Activated CD8-positive, alpha-beta T cell treated with anti-CD3 and anti-CD28 coated beads for 36 hours (primary cell): ENCODE measurements around the gene CSF1R. TPM values are rescaled to one million over a fixed set of nuclear protein-coding genes. Genes with fewer than 3 reads are reported as not detected.

ENCODE experiments used
- ATAC-seq: fragments of 200-7000 bp; cut with Tn5 transposase; one replicate; pipeline ENCODE4 v1.10.0; 2021; ENCODE audit warnings: mild to moderate bottlenecking, moderate library complexity
- CTCF ChIA-PET: fragments of 350-600 bp; sonication (Branson Sonifier 250); formaldehyde crosslinking; loops from one replicate; lab custom pipeline; 2021; ENCODE audit warnings: antibody characterized with exemption; lab: Charles Lee
- POLR2A ChIA-PET: fragments of 350-600 bp; sonication (Branson Sonifier 250); formaldehyde crosslinking; loops from one replicate; lab custom pipeline; 2021; ENCODE audit warnings: antibody characterized with exemption; lab: Charles Lee
- DNase-seq: peaks from one replicate; pipeline ENCODE4 v3.0.0-alpha.2; 2020
- H3K27ac Mint-ChIP-seq: one replicate; pipeline ENCODE4 v1.8.0; 2021; ENCODE audit warnings: mild to moderate bottlenecking, mixed read lengths
- H3K27me3 Mint-ChIP-seq: one replicate; pipeline ENCODE4 v1.8.0; 2021; ENCODE audit warnings: mixed read lengths
- H3K36me3 Mint-ChIP-seq: one replicate; pipeline ENCODE4 v1.8.0; 2021; ENCODE audit warnings: low read depth, mixed read lengths
- H3K4me1 Mint-ChIP-seq: one replicate; pipeline ENCODE4 v1.8.0; 2021; ENCODE audit warnings: low read depth, mixed read lengths
- H3K4me3 Mint-ChIP-seq: one replicate; pipeline ENCODE4 v1.8.0; 2021; ENCODE audit warnings: mild to moderate bottlenecking, moderate library complexity, mixed read lengths
- H3K9me3 Mint-ChIP-seq: one replicate; pipeline ENCODE4 v1.8.0; 2021; ENCODE audit warnings: mixed read lengths
- CTCF ChIP-seq: fragments of 200-600 bp; IDR thresholded peaks from one replicate; pipeline ENCODE4 v1.8.0; 2022; ENCODE audit warnings: antibody characterized with exemption, mild to moderate bottlenecking
- intact Hi-C: fragments of 100-400 bp; cut with micrococcal nuclease; formaldehyde crosslinking; loops from one replicate; pipeline ENCODE4 v1.10.0; 2022
- total RNA-seq, 2 experiments: library from RNA; stranded (reverse); gene quantifications; one replicate each; pipeline ENCODE4 v1.2.3, GENCODE V29; 2021

Gene CSF1R
- total RNA-seq, 2 experiments from 2014 or later: not detected

GRCh38 chr5:150114773-150115408 lies 28.5 kb upstream of the CSF1R start:
- Mint-ChIP-seq H3K27ac (no peak overlapping the region), H3K36me3 (no peaks in the 10 kb centered on the region), H3K4me1 (no peaks in the 10 kb centered on the region), H3K27me3 (peaks cover 3% of the 10 kb centered on the region), H3K4me3 (no peak overlapping the region), H3K9me3 (no peaks in the 10 kb centered on the region)
- no peak for TF ChIP-seq CTCF
- DNase-seq (no peak), ATAC-seq (no peak)
- intact Hi-C loops: no loop called here
- ChIA-PET CTCF (no interaction called here), POLR2A (no interaction called here)

GRCh38 chr5:150114102-150114641 lies 27.8 kb upstream of the CSF1R start:
- DNase-seq (no peak), ATAC-seq (no peak)
- H3K4me1 Mint-ChIP-seq: no peaks in the 10 kb centered on the region
- H3K27me3 Mint-ChIP-seq: peaks cover 3% of the 10 kb centered on the region
- no peaks in the 10 kb centered on the region for H3K9me3 Mint-ChIP-seq
- H3K4me3 Mint-ChIP-seq: no peak overlapping the region
- intact Hi-C loops: no loop called here
- H3K36me3 Mint-ChIP-seq: no peaks in the 10 kb centered on the region
- no peak overlapping the region for H3K27ac Mint-ChIP-seq
- TF ChIP-seq CTCF: no peak
- ChIA-PET CTCF (no interaction called here), POLR2A (no interaction called here)

GRCh38 chr5:150113047-150113744 lies 26.8 kb upstream of the CSF1R start:
- peaks cover 3% of the 10 kb centered on the region for H3K27me3 Mint-ChIP-seq
- ChIA-PET CTCF (no interaction called here), POLR2A (no interaction called here)
- TF ChIP-seq CTCF: no peak
- no peak overlapping the region for H3K27ac Mint-ChIP-seq
- no peaks in the 10 kb centered on the region for H3K4me1 Mint-ChIP-seq
- ATAC-seq: no peak
- no peak overlapping the region for H3K4me3 Mint-ChIP-seq
- no peak for DNase-seq
- no peaks in the 10 kb centered on the region for H3K9me3 Mint-ChIP-seq
- intact Hi-C loops: no loop called here
- H3K36me3 Mint-ChIP-seq: no peaks in the 10 kb centered on the region

- TF ChIP-seq CTCF: no peak
- H3K4me1 Mint-ChIP-seq: no peaks in the 10 kb centered on the region
- POLR2A ChIA-PET: interaction anchor here (0.8 kb wide), 1 partner anchor 127 kb away, joined by 3 read pairs; no protein-coding TSS in a partner anchor
- H3K9me3 Mint-ChIP-seq: no peaks in the 10 kb centered on the region
- intact Hi-C loops: no loop called here
- CTCF ChIA-PET: interaction anchor here (1.2 kb wide), 1 partner anchor 17 kb away, joined by 3 read pairs; no protein-coding TSS in a partner anchor
- H3K36me3 Mint-ChIP-seq: no peaks in the 10 kb centered on the region
- no peak overlapping the region for H3K4me3 Mint-ChIP-seq
- H3K27ac Mint-ChIP-seq: no peak overlapping the region
- ATAC-seq (no peak), DNase-seq (no peak)
- H3K27me3 Mint-ChIP-seq: peaks cover 3% of the 10 kb centered on the region
These were observed 26.1 kb upstream of the CSF1R start for GRCh38 chr5:150112201-150113046.
